Endometrial microvascular endothelial cells (primary cell): ENCODE results near the gene FAM180A. TPM values are rescaled to one million over a fixed set of nuclear protein-coding genes. Genes with fewer than 3 reads are reported as not detected.
"Not testable (repeated sequence)": the region's sequence is repeated elsewhere in the genome, so short reads cannot be mapped to it uniquely, and the experiment has no call there.

ENCODE experiments used
- in situ Hi-C: cut with HindIII; loops from 2 replicates; pipeline ENCODE4 v1.10.0; 2017; ENCODE audit warnings: low sequenced_read_pairs, low pct_unique_long_range_greater_than_20kb; ENCODE audit errors: inconsistent ontology term
- total RNA-seq: library from RNA; depleted of rRNA; stranded (reverse); fragments of >200 nt; gene quantifications from one replicate; pipeline ENCODE4 v1.2.3, GENCODE V29; 2015; ENCODE audit errors: inconsistent ontology term

FAM180A gene
- total RNA-seq, 1 donor from 2014 or later = not detected

- in situ Hi-C loops = no loop called here
Observed at GRCh38 chr7:135745703-135746312, 2.8 kb downstream of the FAM180A start.

DNA sequence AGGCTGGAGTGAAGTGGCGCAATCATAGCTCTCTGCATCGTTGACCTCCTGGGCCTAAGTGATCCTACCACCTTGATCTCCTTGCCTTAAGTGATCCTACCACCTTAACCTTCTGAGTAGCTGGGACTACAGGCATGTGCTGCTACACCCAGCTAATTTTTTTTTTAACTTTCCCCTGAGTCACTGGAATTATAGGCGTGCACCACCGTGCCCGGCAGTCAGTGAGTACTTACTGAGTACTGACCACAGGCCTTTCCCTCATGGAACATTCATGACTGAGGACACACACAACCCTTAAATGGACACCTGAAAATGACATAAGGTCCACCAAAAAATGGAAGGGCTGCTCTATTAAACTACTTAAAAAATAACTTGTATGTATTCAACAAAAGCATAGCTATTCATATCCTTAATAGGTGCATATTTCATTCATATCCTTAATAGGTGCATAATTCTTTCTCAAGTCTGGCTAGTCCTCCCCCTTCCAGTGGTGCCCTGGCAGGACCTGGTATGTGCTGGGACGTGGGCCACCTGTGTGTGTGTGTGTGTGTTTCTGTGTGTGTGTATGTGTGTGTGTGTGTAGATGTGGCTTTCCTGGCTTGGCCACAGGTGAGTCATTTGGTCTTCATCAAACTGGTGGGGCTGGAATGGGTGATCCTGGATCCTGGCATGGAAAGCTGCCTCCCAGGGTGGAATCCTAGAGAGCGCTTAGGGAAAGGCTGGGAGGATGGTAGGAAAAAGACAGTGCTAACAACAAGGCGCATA lies 3.5 kb downstream of the FAM180A start:
- in situ Hi-C loops = no loop called here

DNA sequence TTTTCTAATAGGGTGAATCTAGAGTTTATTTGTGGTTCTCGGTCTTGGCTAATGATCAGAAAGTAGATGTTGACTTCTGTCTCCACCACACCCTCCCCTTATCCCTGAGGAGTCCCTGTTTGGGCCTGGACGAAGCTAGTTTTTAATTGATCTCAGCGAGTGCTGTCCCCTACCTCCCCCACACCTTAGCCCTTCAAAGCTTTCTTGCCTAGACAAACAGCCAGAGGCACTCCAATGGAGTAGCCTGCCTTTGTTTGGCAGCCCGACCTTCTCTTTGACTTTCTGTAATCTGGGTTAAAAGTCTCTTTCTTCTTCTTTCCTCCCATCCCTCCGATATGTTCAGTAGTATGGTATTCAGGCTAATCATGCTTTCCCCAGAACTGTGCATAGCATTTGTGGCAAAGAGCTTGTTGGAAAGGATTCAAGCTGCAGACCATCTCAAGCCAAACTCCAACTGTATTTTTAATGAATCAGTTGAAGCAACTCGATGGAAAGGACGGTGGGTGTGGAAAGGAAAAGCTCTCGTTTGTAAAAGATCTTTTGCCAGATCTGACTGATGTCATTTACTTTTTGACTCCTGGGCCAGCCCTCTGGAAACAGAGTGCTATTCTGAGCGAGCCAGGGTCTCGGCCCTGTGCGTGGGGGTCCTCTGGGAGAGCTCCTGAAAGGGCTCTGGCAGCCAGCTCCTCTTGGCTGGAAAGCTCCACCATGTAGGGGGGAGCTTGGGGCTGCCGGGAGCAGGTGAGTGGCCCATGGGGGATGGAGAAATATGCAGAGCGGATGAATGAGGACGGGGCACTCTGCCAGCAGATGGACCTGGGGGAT lies 4.5 kb downstream of the FAM180A start:
- in situ Hi-C loops = no loop called here

GRCh38 chr7:135742371-135742770 lies 6.2 kb downstream of the FAM180A start:
- in situ Hi-C loops = no loop called here

GRCh38 chr7:135741905-135742304 lies 6.7 kb downstream of the FAM180A start:
- in situ Hi-C loops = no loop called here

GRCh38 chr7:135740889-135741288 lies 7.7 kb downstream of the FAM180A start:
- in situ Hi-C loops = no loop called here

DNA sequence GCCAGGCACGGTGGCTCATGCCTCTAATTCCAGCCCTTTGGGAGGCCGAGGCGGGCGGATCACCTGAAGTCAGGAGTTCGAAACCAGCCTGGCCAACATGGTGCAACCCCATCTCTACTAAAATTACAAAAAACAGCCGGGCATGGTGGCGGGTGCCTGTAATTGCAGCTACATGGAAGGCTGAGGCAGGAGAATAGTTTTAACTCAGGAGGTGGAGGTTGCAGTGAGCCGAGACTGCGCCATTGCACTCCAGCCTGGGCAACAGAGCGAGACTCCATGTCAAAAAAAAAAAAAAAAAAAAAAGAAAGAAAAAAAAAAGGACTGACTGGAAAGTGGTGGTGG lies 11.3 kb downstream of the FAM180A start:
- in situ Hi-C loops = not testable (repeated sequence)

GRCh38 chr7:135736586-135737305 lies 11.9 kb downstream of the FAM180A start:
- in situ Hi-C loops = no loop called here

DNA sequence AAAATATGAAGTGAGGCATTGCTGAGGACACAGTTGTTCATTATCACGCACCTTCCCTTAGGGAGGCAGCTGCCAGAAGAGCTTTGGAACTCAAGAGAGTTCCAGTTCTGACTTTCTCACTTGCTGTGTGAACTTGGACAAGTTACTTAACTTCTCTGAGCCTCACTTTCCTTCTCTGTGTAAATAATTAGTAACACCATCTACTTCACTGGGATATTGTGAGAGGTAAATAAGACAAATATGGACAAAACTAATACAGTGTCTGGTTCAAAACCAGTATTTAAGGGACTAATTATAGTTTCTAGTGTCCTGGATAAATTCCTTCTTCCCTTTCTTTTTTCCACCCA lies 14.3 kb downstream of the FAM180A start:
- in situ Hi-C loops = no loop called here

- in situ Hi-C loops = no loop called here
Observed at GRCh38 chr7:135733603-135734342, 14.8 kb downstream of the FAM180A start.

GRCh38 chr7:135731131-135731530 lies 17.5 kb downstream of the FAM180A start:
- in situ Hi-C loops = no loop called here

DNA sequence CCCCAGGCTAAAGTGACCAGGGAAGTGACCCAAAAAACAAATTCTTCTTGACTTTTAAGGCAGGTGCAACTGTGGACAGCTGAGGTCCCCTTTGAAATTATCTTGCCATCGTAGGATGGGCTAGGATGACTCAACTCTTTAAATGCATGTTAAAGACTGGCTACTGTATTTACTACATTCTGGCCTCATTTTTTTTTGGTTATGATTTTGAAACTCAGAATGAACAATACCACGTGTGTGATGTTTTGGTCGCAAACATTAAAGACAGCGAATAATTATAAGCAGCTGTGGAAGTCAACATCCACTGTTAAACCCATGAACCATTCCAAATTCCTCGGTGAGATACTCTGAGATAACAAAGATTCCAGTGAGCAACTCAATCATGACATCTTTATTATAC lies 19.4 kb downstream of the FAM180A start:
- in situ Hi-C loops = no loop called here

DNA sequence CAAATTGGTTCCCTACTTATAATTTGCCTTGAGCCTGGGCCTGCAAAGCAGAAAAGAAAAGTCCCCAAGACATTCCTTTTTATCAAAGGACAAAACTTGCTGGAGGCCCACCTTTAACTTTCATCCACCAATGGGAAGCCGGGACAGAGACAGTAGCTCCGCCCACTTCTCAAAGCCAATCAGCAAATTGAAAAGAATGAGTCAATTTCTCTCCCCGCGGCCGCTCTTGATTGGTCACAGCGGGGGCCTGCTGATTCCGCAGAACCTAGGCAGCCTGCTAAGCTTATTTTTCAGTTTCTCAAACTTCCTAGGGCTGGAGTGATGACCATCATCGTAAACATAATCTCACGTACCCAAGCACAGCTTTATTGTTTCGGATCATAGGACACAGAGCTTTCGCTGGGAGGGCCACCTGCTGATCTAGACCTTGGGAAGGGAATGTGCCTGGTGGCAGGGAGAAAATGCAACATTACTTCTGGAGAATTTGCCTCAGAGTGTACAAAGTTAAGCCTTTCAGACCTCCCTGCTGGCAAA lies 20.4 kb downstream of the FAM180A start, which contains the start of gene SLC13A4:
Gene SLC13A4, minus strand, starts transcription at position 51 of the 534 bp plus-strand sequence. CDS start 690 bp downstream, outside the sequence.
- in situ Hi-C loops = no loop called here

GRCh38 chr7:135726911-135727673 lies 21.5 kb downstream of the FAM180A start:
- in situ Hi-C loops = no loop called here

DNA sequence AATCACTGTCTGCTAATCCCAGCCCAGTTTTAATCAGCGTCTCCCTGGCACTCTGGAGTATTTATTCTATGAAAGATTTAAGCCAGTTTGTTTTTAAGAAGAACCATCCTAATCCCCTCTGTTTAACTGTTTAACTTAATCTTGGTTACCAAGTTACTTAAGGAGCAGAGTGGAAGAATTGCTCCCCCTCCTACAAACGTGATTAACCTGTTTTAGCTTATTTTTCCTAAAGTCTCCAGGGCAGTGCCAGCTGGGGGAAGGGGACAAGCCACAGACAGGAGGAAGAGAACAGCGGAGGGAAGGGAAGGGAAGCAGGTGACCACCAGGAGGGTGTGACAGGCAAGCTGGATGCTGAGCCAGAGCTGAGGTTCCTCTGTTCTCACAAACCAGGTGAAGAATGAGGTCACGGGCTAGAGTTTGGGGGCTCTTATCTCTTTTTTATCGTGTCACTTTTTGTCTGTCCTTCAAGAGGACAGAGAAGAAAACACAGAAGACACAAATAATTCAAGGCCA lies 22.3 kb downstream of the FAM180A start:
- in situ Hi-C loops = no loop called here

DNA sequence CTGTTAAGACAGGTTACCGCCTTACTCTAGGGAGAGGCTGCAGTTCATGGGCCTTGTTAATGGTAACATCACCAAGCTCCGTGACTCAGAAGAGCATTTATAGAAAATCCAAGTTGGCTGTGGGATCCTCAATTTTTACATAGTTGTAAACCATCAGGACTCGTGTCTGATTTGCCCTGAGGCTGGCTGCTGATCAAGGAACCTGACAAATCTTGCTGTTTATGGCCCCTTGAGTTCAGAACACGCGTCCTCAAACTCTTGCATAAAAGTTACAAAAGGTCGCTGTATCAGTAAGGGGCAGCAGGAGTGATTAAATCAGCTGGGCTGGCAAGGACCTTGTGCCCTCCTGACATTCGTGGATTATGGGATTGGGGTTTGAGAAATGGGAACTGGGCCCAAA lies 25.2 kb downstream of the FAM180A start:
- in situ Hi-C loops = no loop called here

DNA sequence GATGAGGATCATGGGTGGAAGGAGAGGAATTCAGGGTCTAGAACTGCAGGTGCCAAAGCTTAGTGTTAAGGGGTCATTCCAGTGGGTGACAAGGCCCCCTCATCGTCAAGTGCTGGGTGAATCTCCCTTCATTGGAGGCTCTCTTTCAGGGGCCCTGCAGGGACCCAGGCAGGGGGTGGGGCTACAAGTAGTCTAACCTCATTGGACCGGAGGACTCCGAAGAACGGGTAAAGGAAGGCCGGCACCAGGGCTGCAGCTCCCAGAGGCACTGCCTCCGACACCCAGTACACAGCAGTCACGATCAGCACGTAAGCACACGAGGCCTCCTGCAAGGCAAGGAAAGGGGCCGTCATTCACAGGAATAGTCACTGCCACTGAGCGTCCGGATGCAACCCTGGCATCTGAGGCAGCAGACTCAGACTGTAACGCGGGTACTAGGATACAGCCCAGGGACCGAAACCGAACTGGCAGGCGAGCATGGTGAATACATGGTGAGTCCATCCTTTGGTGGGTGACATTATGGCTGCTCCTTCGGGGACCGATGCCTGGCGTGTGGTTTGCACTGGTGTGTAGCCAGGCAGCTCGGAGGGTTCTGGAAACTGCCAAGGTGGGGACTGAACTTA lies 27.3 kb downstream of the FAM180A start:
- in situ Hi-C loops = no loop called here
